Skeletal muscle tissue (tissue), 4 donors: ENCODE results near the gene FHIP1B. TPM values are rescaled to one million over a fixed set of nuclear protein-coding genes. Genes with fewer than 3 reads are reported as not detected.

Experiments used
- H3K27ac ChIP-seq: one replicate; pipeline ENCODE4 v1.7.0; 2013; ENCODE audit warnings: mild to moderate bottlenecking, low read depth, low read length, inconsistent platforms
- H3K27me3 ChIP-seq, 3 donors: one replicate each; pipeline ENCODE4 v1.7.0; 2013; ENCODE audit warnings: low read length in 3 of 3; ENCODE audit not compliant: control insufficient read depth in 3 of 3, insufficient read depth in 3 of 3
- H3K36me3 ChIP-seq, 3 donors: one replicate each; pipeline ENCODE4 v1.7.0; 2013; ENCODE audit warnings: low read length in 3 of 3; ENCODE audit not compliant: control insufficient read depth in 3 of 3, insufficient read depth in 3 of 3
- H3K4me1 ChIP-seq, 3 donors: one replicate each; pipeline ENCODE4 v1.7.0; 2013; ENCODE audit warnings: low read length in 3 of 3, mild to moderate bottlenecking in 3 of 3; ENCODE audit not compliant: control insufficient read depth in 3 of 3, insufficient read depth in 3 of 3
- H3K4me3 ChIP-seq, 3 donors: one replicate each; pipeline ENCODE4 v1.7.0; 2013; ENCODE audit warnings: low read length in 3 of 3
- H3K9ac ChIP-seq, 3 donors: one replicate each; pipeline ENCODE4 v1.7.0; 2013; ENCODE audit warnings: low read length in 3 of 3, mild to moderate bottlenecking in 3 of 3, moderate library complexity in 2 of 3, low read depth in 1 of 3
- H3K9me3 ChIP-seq, 3 donors: one replicate each; pipeline ENCODE4 v1.7.0; 2013; ENCODE audit warnings: low read length in 3 of 3; ENCODE audit not compliant: control insufficient read depth in 3 of 3
- total RNA-seq: library from RNA; depleted of rRNA; stranded (reverse); fragments of >200 nt; gene quantifications from one replicate; pipeline ENCODE4 v1.2.3, GENCODE V29; 2014
- donor health status: Osteomylitis.

Gene FHIP1B
- total RNA-seq, 1 donor from 2014 or later = 8.9 TPM

DNA sequence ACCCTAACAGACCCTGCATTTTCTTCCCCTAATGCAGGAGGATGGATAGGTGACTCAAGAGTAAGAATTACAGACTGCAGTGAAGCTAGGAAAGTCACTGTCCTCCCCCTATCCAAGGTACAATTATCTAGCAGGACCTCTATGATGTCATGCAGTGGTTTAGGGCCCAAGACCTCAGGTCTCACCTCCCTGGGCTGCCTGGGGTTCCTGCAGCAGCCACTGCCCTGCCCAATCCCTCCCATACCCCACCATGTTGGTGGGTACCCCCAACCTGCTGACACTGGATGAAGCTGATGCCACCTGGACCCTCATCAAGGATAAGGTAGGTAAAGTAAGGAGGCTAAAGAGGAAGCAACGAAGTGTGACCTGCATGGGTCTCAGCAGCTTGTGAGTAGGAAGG lies 29.1 kb downstream of the FHIP1B start, which contains the start of gene C11orf42:
Gene C11orf42, plus strand, starts transcription at position 192 of the 400 bp plus-strand sequence. Its CDS starts 59 bp downstream, at position 251.
- Histone ChIP-seq H3K27ac (no peak within 1 kb of the TSS), H3K4me3 (no peak within 1 kb of the TSS), H3K4me1 (no peaks in the 10 kb centered on the region), H3K36me3 (peaks cover 7 to 30% (median 17%) of the 10 kb centered on the region in 3 donors), H3K9me3 (no peaks in the 10 kb centered on the region), H3K27me3 (no peaks in the 10 kb centered on the region), H3K9ac (no peak within 1 kb of the TSS)

DNA sequence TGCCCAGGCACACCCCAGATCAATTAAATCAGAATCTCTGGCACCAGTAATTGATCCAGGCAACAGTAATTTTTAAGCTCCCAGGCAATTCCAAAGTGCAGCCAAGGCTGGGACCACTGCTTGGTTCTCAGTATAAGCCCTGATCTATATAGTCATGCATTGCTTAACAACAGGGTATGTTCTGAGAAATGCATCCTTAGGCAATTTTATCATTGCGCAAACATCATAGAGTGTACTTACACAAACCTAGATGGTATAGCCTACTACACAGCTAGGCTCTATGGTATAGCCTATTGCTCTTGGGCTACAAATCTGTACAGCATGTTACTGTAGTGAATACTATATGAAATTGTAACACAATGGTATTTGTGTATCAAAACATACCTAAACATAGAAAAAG lies 29.7 kb downstream of the FHIP1B start:
- H3K9ac ChIP-seq = no peak overlapping the region
- H3K27ac ChIP-seq = no peak overlapping the region
- H3K4me3 ChIP-seq = no peak overlapping the region
- H3K36me3 ChIP-seq = peaks cover 2 to 23% (median 12%) of the 10 kb centered on the region in 3 donors
- H3K9me3 ChIP-seq = no peaks in the 10 kb centered on the region
- no peaks in the 10 kb centered on the region for H3K4me1 ChIP-seq
- no peaks in the 10 kb centered on the region for H3K27me3 ChIP-seq

DNA sequence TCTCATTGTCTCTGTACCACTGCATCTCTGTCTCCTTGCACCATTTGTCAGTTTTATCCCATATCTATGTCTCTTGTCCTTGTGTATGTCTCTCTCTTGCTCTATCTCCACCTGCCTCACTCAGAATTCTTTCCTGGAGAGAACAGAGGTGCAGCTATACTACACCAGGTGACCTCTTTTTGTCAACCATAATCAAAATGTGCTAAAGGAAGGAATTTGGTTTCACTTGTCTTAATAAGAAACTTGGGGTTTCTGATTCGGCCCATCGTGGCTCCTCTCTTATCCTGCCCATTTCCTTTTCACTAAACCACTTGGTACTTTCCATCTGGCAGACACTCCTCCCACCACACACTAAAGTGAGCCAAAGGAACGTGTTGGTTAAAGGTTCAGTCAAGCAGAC lies 31.1 kb downstream of the FHIP1B start:
- no peak overlapping the region for H3K27ac ChIP-seq
- no peak overlapping the region for H3K9ac ChIP-seq
- H3K27me3 ChIP-seq = no peaks in the 10 kb centered on the region
- H3K9me3 ChIP-seq = no peaks in the 10 kb centered on the region
- H3K4me3 ChIP-seq = no peak overlapping the region
- H3K36me3 ChIP-seq = peaks cover 0 to 23% (median 8%) of the 10 kb centered on the region in 3 donors
- H3K4me1 ChIP-seq = no peaks in the 10 kb centered on the region

DNA sequence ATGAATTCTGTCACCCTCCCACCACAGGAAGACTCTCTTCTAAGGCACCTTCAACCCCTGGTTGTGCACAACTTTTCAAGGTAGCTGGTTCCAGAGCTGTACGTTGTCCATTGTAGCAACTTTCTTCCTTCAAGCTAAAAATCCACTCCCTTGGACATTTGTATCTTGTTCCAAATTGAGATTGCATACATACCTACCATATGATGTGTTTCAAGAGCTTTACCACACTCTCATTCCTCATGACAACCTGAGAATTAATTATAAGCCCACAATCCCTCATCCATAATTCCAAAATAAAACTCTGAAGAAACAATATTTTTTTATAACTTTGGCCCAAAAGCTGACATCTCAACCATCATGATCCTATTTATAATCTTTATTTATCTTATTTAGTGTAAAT lies 32.4 kb downstream of the FHIP1B start:
- Histone ChIP-seq H3K36me3 (peaks cover 0 to 18% (median 4%) of the 10 kb centered on the region in 3 donors), H3K4me1 (no peaks in the 10 kb centered on the region), H3K4me3 (no peak overlapping the region), H3K9me3 (no peaks in the 10 kb centered on the region), H3K27ac (no peak overlapping the region), H3K9ac (no peak overlapping the region), H3K27me3 (no peaks in the 10 kb centered on the region)

DNA sequence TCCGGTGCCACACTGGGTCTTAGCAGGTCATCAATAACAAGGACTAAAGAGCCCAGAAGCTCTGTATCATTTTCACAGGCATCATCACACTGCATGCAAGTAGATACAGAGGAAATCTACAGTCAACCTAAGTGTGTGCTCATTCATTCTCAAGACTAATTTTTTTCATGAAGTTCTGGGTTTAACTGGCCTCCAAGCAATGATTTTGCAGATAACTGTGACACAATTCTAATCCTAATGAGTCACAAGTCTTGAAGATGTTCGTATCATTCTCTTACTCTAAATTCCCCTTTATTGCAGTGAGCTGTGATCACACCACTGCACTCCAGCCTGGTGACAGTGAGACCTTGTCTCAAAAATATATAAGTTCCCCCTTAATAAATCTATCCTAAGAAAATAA lies 33.0 kb downstream of the FHIP1B start:
- no peak overlapping the region for H3K4me3 ChIP-seq
- no peaks in the 10 kb centered on the region for H3K4me1 ChIP-seq
- H3K9ac ChIP-seq = no peak overlapping the region
- H3K36me3 ChIP-seq = peaks cover 0 to 16% (median 4%) of the 10 kb centered on the region in 3 donors
- no peaks in the 10 kb centered on the region for H3K27me3 ChIP-seq
- no peaks in the 10 kb centered on the region for H3K9me3 ChIP-seq
- H3K27ac ChIP-seq = no peak overlapping the region

DNA sequence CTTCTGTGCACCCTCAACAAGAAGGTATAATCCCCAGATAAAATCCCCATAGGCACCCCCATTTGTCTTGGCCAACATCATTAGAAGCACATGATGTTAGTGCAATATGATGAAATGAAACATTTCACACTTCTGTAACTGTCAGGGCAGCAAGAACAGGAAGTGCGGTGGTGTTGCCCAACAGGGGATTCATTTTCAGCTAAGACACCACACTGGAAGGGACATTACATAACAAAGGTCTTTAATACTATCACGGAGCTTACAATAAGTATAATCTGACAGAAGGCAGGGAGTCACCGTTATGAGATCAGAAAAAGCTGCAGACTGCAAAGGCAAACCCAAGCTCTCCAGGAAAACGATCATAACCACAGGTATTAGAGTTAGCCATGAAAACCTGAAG lies 33.5 kb downstream of the FHIP1B start:
- H3K27me3 ChIP-seq = no peaks in the 10 kb centered on the region
- H3K9me3 ChIP-seq = no peaks in the 10 kb centered on the region
- no peak overlapping the region for H3K27ac ChIP-seq
- peaks cover 0 to 12% (median 4%) of the 10 kb centered on the region in 3 donors for H3K36me3 ChIP-seq
- no peaks in the 10 kb centered on the region for H3K4me1 ChIP-seq
- H3K4me3 ChIP-seq = no peak overlapping the region
- no peak overlapping the region for H3K9ac ChIP-seq

DNA sequence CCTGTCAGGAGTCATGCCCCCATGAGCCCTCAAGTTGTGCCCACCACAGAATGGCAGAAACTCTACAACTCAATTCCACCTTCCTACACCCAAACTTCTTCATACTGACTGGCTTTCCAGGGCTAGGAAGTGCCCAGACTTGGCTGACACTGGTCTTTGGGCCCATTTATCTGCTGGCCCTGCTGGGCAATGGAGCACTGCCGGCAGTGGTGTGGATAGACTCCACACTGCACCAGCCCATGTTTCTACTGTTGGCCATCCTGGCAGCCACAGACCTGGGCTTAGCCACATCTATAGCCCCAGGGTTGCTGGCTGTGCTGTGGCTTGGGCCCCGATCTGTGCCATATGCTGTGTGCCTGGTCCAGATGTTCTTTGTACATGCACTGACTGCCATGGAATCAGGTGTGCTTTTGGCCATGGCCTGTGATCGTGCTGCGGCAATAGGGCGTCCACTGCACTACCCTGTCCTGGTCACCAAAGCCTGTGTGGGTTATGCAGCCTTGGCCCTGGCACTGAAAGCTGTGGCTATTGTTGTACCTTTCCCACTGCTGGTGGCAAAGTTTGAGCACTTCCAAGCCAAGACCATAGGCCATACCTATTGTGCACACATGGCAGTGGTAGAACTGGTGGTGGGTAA lies 35.1 kb downstream of the FHIP1B start, which contains the start of gene OR52W1:
Gene OR52W1, plus strand, starts transcription at position 51 of the 637 bp plus-strand sequence. Its CDS starts 0 bp downstream, at position 51.
- Histone ChIP-seq H3K4me1 (no peaks in the 10 kb centered on the region), H3K36me3 (peaks cover 0 to 2% (median 0%) of the 10 kb centered on the region in 3 donors), H3K27ac (no peak within 1 kb of the TSS), H3K4me3 (no peak within 1 kb of the TSS), H3K9me3 (no peaks in the 10 kb centered on the region), H3K27me3 (no peaks in the 10 kb centered on the region), H3K9ac (no peak within 1 kb of the TSS)

DNA sequence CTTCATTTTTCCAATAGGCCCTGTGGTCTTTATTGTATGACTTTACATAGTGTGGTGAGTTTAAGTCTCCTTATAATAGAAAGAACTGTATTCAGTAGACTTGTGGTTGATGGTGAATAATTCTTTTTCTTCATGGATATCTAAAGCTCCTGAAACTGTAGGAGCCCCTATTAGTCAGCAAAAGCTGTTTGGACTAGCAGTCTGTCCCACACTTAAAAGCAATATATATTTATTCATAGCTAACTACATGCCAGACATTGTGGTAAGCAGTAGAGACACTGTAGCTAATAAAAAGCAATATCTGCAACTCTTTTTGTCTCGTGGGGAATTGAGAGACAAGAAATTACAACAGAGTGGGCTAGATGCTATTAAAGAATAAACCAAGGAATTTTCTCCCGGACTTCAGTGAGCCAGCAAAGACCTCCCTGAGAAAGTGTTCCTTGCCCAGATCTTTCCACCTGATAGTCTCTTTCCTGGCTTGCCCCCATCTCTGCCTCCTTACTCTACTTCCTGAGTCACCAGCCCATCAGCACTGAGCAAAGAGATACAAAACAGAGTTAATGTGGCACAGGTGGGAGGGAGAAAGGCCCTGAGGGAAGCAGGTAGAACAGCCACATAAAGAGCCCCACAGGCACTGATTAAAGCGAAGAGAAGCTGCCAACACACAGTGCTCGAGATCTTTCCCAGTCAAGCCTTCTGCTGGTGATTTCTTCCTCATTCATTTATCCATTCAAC lies 36.8 kb downstream of the FHIP1B start:
- Histone ChIP-seq H3K9me3 (no peaks in the 10 kb centered on the region), H3K27me3 (no peaks in the 10 kb centered on the region), H3K4me1 (no peaks in the 10 kb centered on the region), H3K27ac (no peak overlapping the region), H3K4me3 (no peak overlapping the region), H3K36me3 (no peaks in the 10 kb centered on the region), H3K9ac (no peak overlapping the region)

DNA sequence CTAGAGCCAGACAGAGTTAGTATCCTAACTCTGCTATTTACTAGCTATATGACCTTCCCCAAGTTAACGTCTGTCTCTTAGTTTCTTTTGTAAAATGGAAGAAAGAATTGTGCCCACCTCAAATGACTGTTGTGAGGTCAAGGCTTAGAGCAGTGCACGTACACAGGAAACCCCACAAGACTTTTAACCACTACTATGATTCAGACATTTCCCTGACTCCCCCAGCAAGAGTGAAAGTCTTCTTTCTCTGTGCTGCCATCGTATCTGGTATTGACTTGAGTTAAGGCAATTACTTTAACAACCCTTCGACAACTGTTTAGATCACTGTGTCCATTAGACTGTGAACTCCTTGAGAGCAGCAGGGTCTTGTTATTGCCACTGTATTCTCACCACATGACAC lies 38.0 kb downstream of the FHIP1B start:
- no peak overlapping the region for H3K4me3 ChIP-seq
- H3K9me3 ChIP-seq = no peaks in the 10 kb centered on the region
- H3K4me1 ChIP-seq = no peaks in the 10 kb centered on the region
- H3K36me3 ChIP-seq = no peaks in the 10 kb centered on the region
- no peaks in the 10 kb centered on the region for H3K27me3 ChIP-seq
- no peak overlapping the region for H3K27ac ChIP-seq
- H3K9ac ChIP-seq = no peak overlapping the region

DNA sequence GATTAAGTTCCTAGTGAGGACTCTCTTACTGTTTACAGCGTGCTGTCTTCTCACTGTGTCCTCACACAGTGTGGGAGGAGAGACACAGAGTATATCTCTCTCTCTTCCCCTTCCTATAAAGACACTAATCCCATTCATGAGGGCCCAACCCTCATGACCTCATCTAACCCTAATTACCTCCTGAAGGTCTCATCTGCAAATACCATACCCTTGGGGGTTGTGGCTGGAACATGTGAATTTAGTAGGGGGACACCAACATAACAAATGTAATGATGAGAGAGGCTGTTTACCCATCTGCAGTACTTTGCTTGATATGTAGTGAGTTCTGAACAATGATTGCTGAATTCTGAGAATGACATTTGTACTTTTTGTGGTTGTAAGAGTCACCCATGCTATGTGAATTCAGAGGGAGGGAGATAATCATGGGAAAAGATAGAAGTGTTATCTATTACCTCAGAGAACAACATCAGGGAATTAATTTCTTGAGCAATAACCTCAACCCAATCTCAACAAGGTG lies 40.3 kb downstream of the FHIP1B start:
- no peak overlapping the region for H3K4me3 ChIP-seq
- H3K4me1 ChIP-seq = no peaks in the 10 kb centered on the region
- H3K9me3 ChIP-seq = no peaks in the 10 kb centered on the region
- H3K27ac ChIP-seq = no peak overlapping the region
- no peaks in the 10 kb centered on the region for H3K36me3 ChIP-seq
- no peak overlapping the region for H3K9ac ChIP-seq
- H3K27me3 ChIP-seq = no peaks in the 10 kb centered on the region
